ENCODE measurements around the gene HSD17B12. TPM values are rescaled to one million over a fixed set of nuclear protein-coding genes. Genes with fewer than 3 reads are reported as not detected.
"Not testable (repeated sequence)": the region's sequence is repeated elsewhere in the genome, so short reads cannot be mapped to it uniquely, and the experiment has no call there.

HSD17B12 gene
- total RNA-seq, 2 donors from 2014 or later, result 40.6 to 52.4 TPM

GRCh38 chr11:43664295-43664694 lies 16.2 kb upstream of the HSD17B12 start:
- no peak for DNase-seq (ENCODE audit: low spot score)

GRCh38 chr11:43671284-43671683 lies 9.3 kb upstream of the HSD17B12 start:
- H3K9me3 Mint-ChIP-seq, result not testable (repeated sequence)

More at GRCh38 chr11:43664295-43664694, 16.2 kb upstream of the HSD17B12 start:
- H3K36me3 Mint-ChIP-seq, result no peaks in the 10 kb centered on the region
- no peaks in the 10 kb centered on the region for H3K4me1 Mint-ChIP-seq (ENCODE audit: low read depth in 2 of 2)
- H3K9me3 Mint-ChIP-seq, result no peaks in the 10 kb centered on the region
- no peak overlapping the region for H3K4me3 Mint-ChIP-seq
- H3K27ac Mint-ChIP-seq, result no peak overlapping the region
- peaks cover 18 to 21% of the 10 kb centered on the region in 2 donors for H3K27me3 Mint-ChIP-seq
- ATAC-seq, result no peak

GRCh38 chr11:43674560-43674959 lies 6.0 kb upstream of the HSD17B12 start:
- Mint-ChIP-seq H3K36me3 (no peaks in the 10 kb centered on the region), H3K27me3 (peaks cover 15 to 27% of the 10 kb centered on the region in 2 donors), H3K4me3 (no peak overlapping the region), H3K9me3 (no peaks in the 10 kb centered on the region), H3K4me1 (ENCODE audit: low read depth in 2 of 2) (no peaks in the 10 kb centered on the region), H3K27ac (no peak overlapping the region)
- DNase-seq (ENCODE audit: low spot score) (no peak), ATAC-seq (no peak)

More at GRCh38 chr11:43671284-43671683, 9.3 kb upstream of the HSD17B12 start:
- not testable (repeated sequence) for DNase-seq (ENCODE audit: low spot score); H3K4me1 Mint-ChIP-seq (ENCODE audit: low read depth in 2 of 2); ATAC-seq; H3K4me3 Mint-ChIP-seq; H3K36me3 Mint-ChIP-seq; H3K27ac Mint-ChIP-seq
- peaks cover 26 to 36% of the 10 kb centered on the region in 2 donors for H3K27me3 Mint-ChIP-seq

GRCh38 chr11:43676933-43677332 lies 3.6 kb upstream of the HSD17B12 start:
- H3K27me3 Mint-ChIP-seq, result peaks cover 11 to 23% of the 10 kb centered on the region in 2 donors
- H3K4me3 Mint-ChIP-seq, result no peak overlapping the region
- H3K9me3 Mint-ChIP-seq, result peaks cover 3% of the 10 kb centered on the region
- H3K4me1 Mint-ChIP-seq (ENCODE audit: low read depth in 2 of 2), result peaks cover 14 to 16% of the 10 kb centered on the region in 2 donors
- H3K27ac Mint-ChIP-seq, result no peak overlapping the region
- no peaks in the 10 kb centered on the region for H3K36me3 Mint-ChIP-seq
- DNase-seq (ENCODE audit: low spot score) (no peak), ATAC-seq (no peak)

GRCh38 chr11:43681401-43681942 lies 934 bp downstream of the HSD17B12 start:
- ATAC-seq (no peak), DNase-seq (ENCODE audit: low spot score) (no peak)
- H3K27ac Mint-ChIP-seq, result peak overlapping the region; percentile 93 to 96
- peaks cover 0 to 6% of the 10 kb centered on the region in 2 donors for H3K27me3 Mint-ChIP-seq
- peaks cover 25 to 28% of the 10 kb centered on the region in 2 donors for H3K4me1 Mint-ChIP-seq (ENCODE audit: low read depth in 2 of 2)
- H3K36me3 Mint-ChIP-seq, result peaks cover 17% of the 10 kb centered on the region
- H3K9me3 Mint-ChIP-seq, result peaks cover 3% of the 10 kb centered on the region
- H3K4me3 Mint-ChIP-seq, result peak overlapping the region; percentile 98

- ATAC-seq; H3K9me3 Mint-ChIP-seq; DNase-seq (ENCODE audit: low spot score); H3K27me3 Mint-ChIP-seq: not testable (repeated sequence)
- peaks cover 26 to 29% of the 10 kb centered on the region in 2 donors for H3K4me1 Mint-ChIP-seq (ENCODE audit: low read depth in 2 of 2)
- H3K4me3 Mint-ChIP-seq, result peak overlapping the region; percentile 98
- peaks cover 17% of the 10 kb centered on the region for H3K36me3 Mint-ChIP-seq
- peak overlapping the region in 1 of 2 donors; percentile 96 for H3K27ac Mint-ChIP-seq
Observed at GRCh38 chr11:43682081-43682480, 1.5 kb downstream of the HSD17B12 start.

GRCh38 chr11:43685440-43685839 lies 4.9 kb downstream of the HSD17B12 start:
- H3K9me3 Mint-ChIP-seq, result no peaks in the 10 kb centered on the region
- H3K36me3 Mint-ChIP-seq, result peaks cover 22% of the 10 kb centered on the region
- peaks cover 30 to 35% of the 10 kb centered on the region in 2 donors for H3K4me1 Mint-ChIP-seq (ENCODE audit: low read depth in 2 of 2)
- no peak overlapping the region for H3K4me3 Mint-ChIP-seq
- DNase-seq (ENCODE audit: low spot score) (no peak), ATAC-seq (no peak)
- no peak overlapping the region for H3K27ac Mint-ChIP-seq
- H3K27me3 Mint-ChIP-seq, result no peaks in the 10 kb centered on the region

GRCh38 chr11:43686207-43686606 lies 5.7 kb downstream of the HSD17B12 start:
- H3K36me3 Mint-ChIP-seq, result peaks cover 22% of the 10 kb centered on the region
- no peak overlapping the region for H3K27ac Mint-ChIP-seq
- ATAC-seq (no peak), DNase-seq (ENCODE audit: low spot score) (no peak)
- H3K27me3 Mint-ChIP-seq, result no peaks in the 10 kb centered on the region
- no peaks in the 10 kb centered on the region for H3K9me3 Mint-ChIP-seq
- H3K4me3 Mint-ChIP-seq, result no peak overlapping the region
- H3K4me1 Mint-ChIP-seq (ENCODE audit: low read depth in 2 of 2), result peaks cover 31 to 35% of the 10 kb centered on the region in 2 donors

- H3K9me3 Mint-ChIP-seq, result no peaks in the 10 kb centered on the region
- no peak for DNase-seq (ENCODE audit: low spot score)
- no peaks in the 10 kb centered on the region for H3K27me3 Mint-ChIP-seq
- no peak overlapping the region for H3K4me3 Mint-ChIP-seq
- no peak overlapping the region for H3K27ac Mint-ChIP-seq
- H3K4me1 Mint-ChIP-seq (ENCODE audit: low read depth in 2 of 2), result peaks cover 30 to 36% of the 10 kb centered on the region in 2 donors
- H3K36me3 Mint-ChIP-seq, result peaks cover 27% of the 10 kb centered on the region
- ATAC-seq, result no peak
Observed at GRCh38 chr11:43687120-43687791, 6.7 kb downstream of the HSD17B12 start.

GRCh38 chr11:43688394-43688793 lies 7.9 kb downstream of the HSD17B12 start:
- H3K9me3 Mint-ChIP-seq, result no peaks in the 10 kb centered on the region
- H3K27ac Mint-ChIP-seq, result no peak overlapping the region
- peaks cover 24 to 36% of the 10 kb centered on the region in 2 donors for H3K4me1 Mint-ChIP-seq (ENCODE audit: low read depth in 2 of 2)
- no peaks in the 10 kb centered on the region for H3K27me3 Mint-ChIP-seq
- peaks cover 20% of the 10 kb centered on the region for H3K36me3 Mint-ChIP-seq
- DNase-seq (ENCODE audit: low spot score) (no peak), ATAC-seq (no peak)
- no peak overlapping the region for H3K4me3 Mint-ChIP-seq

- Mint-ChIP-seq H3K4me3 (no peak overlapping the region), H3K9me3 (no peaks in the 10 kb centered on the region), H3K27me3 (no peaks in the 10 kb centered on the region), H3K4me1 (ENCODE audit: low read depth in 2 of 2) (peaks cover 24 to 32% of the 10 kb centered on the region in 2 donors), H3K36me3 (peaks cover 16% of the 10 kb centered on the region), H3K27ac (no peak overlapping the region)
- ATAC-seq, result no peak
- no peak for DNase-seq (ENCODE audit: low spot score)
Observed at GRCh38 chr11:43689167-43689566, 8.6 kb downstream of the HSD17B12 start.

- Mint-ChIP-seq H3K4me3 (no peak overlapping the region), H3K27me3 (no peaks in the 10 kb centered on the region), H3K9me3 (no peaks in the 10 kb centered on the region), H3K27ac (no peak overlapping the region), H3K4me1 (ENCODE audit: low read depth in 2 of 2) (peaks cover 21 to 31% of the 10 kb centered on the region in 2 donors), H3K36me3 (peaks cover 10% of the 10 kb centered on the region)
- DNase-seq (ENCODE audit: low spot score), result no peak
- ATAC-seq, result no peak
Observed at GRCh38 chr11:43690929-43691725, 10.6 kb downstream of the HSD17B12 start.

- Mint-ChIP-seq H3K27ac (no peak overlapping the region), H3K4me1 (ENCODE audit: low read depth in 2 of 2) (peaks cover 24 to 31% of the 10 kb centered on the region in 2 donors), H3K36me3 (peaks cover 10% of the 10 kb centered on the region), H3K9me3 (no peaks in the 10 kb centered on the region), H3K4me3 (no peak overlapping the region), H3K27me3 (no peaks in the 10 kb centered on the region)
- no peak for ATAC-seq
- no peak for DNase-seq (ENCODE audit: low spot score)
Observed at GRCh38 chr11:43691806-43692205, 11.3 kb downstream of the HSD17B12 start.

- H3K4me1 Mint-ChIP-seq (ENCODE audit: low read depth in 2 of 2), result peaks cover 22 to 32% of the 10 kb centered on the region in 2 donors
- H3K27me3 Mint-ChIP-seq, result no peaks in the 10 kb centered on the region
- H3K27ac Mint-ChIP-seq, result no peak overlapping the region
Observed at GRCh38 chr11:43693069-43693468, 12.5 kb downstream of the HSD17B12 start.

More at GRCh38 chr11:43693069-43693468, 12.5 kb downstream of the HSD17B12 start:
- ATAC-seq (no peak), DNase-seq (ENCODE audit: low spot score) (no peak)
- Mint-ChIP-seq H3K4me3 (no peak overlapping the region), H3K9me3 (no peaks in the 10 kb centered on the region), H3K36me3 (peaks cover 10% of the 10 kb centered on the region)
